GM12878 (cell line): ENCODE results near the gene ADGRV1. TPM values are rescaled to one million over a fixed set of nuclear protein-coding genes. Genes with fewer than 3 reads are reported as not detected.
A peak's percentile ranks its signal among the peaks of the same experiment; 100 is the strongest.

Experiments
- ATF7 ChIP-seq: fragments of 450-650 bp; IDR thresholded peaks from 2 replicates; pipeline ENCODE4 v1.6.1; 2016; ENCODE audit warnings: low read depth, mild to moderate bottlenecking
- CHD2 ChIP-seq: IDR thresholded peaks from 2 replicates; pipeline ENCODE4 v1.6.1; 2011; ENCODE audit warnings: low read depth, low read length, improper control_type of control experiment, borderline replicate concordance
- EED ChIP-seq: sonication (generic); IDR thresholded peaks from 2 replicates; pipeline ENCODE4 v1.6.1; 2016; ENCODE audit warnings: antibody characterized with exemption, low read depth
- FOS ChIP-seq: IDR thresholded peaks from 3 replicates; pipeline ENCODE4 v1.6.1; 2011; ENCODE audit warnings: borderline replicate concordance; ENCODE audit not compliant: insufficient read length; ENCODE audit errors: extremely low read depth
- FOXK2 ChIP-seq: fragments of 450-650 bp; IDR thresholded peaks from 2 replicates; pipeline ENCODE4 v1.6.1; 2017; ENCODE audit warnings: mild to moderate bottlenecking, moderate library complexity
- GABPA ChIP-seq: IDR thresholded peaks from 2 replicates; pipeline ENCODE4 v1.6.1; 2014; ENCODE audit warnings: antibody characterized with exemption, low read depth, mild to moderate bottlenecking, inconsistent platforms
- HDGF ChIP-seq: fragments of 450-650 bp; IDR thresholded peaks from 2 replicates; pipeline ENCODE4 v1.6.1; 2016; ENCODE audit warnings: antibody characterized with exemption
- IRF3 ChIP-seq: fragments of 450-650 bp; IDR thresholded peaks from 2 replicates; pipeline ENCODE4 v1.6.1; 2014; ENCODE audit warnings: mild to moderate bottlenecking
- JUND ChIP-seq: IDR thresholded peaks from 2 replicates; pipeline ENCODE4 v1.6.1; 2012; ENCODE audit warnings: low read depth, mild to moderate bottlenecking, low read length, improper control_type of control experiment, moderate library complexity
- KLF5 ChIP-seq: fragments of 450-650 bp; IDR thresholded peaks from 2 replicates; pipeline ENCODE4 v1.6.1; 2014; ENCODE audit warnings: mild to moderate bottlenecking; ENCODE audit not compliant: partially characterized antibody
- MYC ChIP-seq: IDR thresholded peaks from 2 replicates; pipeline ENCODE4 v1.6.1; 2011; ENCODE audit warnings: mild to moderate bottlenecking, low read length, moderate library complexity, inconsistent platforms; ENCODE audit not compliant: insufficient read depth, insufficient replicate concordance, insufficient read length, severe bottlenecking
- NBN ChIP-seq: fragments of 450-650 bp; IDR thresholded peaks from 2 replicates; pipeline ENCODE4 v1.6.1; 2016
- NFYA ChIP-seq: IDR thresholded peaks from 2 replicates; pipeline ENCODE4 v1.6.1; 2011; ENCODE audit warnings: low read depth, mild to moderate bottlenecking, low read length, improper control_type of control experiment, borderline replicate concordance
- NFYB ChIP-seq: IDR thresholded peaks from 2 replicates; pipeline ENCODE4 v1.6.1; 2011; ENCODE audit warnings: low read depth, mild to moderate bottlenecking, low read length, improper control_type of control experiment, moderate library complexity; ENCODE audit not compliant: insufficient read depth
- RELA ChIP-seq: fragments of 450-650 bp; IDR thresholded peaks from 2 replicates; pipeline ENCODE4 v1.8.0; 2014; ENCODE audit warnings: borderline replicate concordance; ENCODE audit not compliant: partially characterized antibody
- SPI1 ChIP-seq: IDR thresholded peaks from 2 replicates; pipeline ENCODE4 v1.6.1; 2011; ENCODE audit warnings: low read depth, mild to moderate bottlenecking, low read length, moderate library complexity, borderline replicate concordance; ENCODE audit not compliant: insufficient read depth
- SREBF2 ChIP-seq: IDR thresholded peaks from 2 replicates; pipeline ENCODE4 v1.6.1; 2012; ENCODE audit warnings: mild to moderate bottlenecking, low read length
- SUZ12 ChIP-seq: fragments of 200-600 bp; sonication (generic); IDR thresholded peaks from one replicate; pipeline ENCODE4 v1.6.1; 2018; ENCODE audit warnings: antibody characterized with exemption, mild to moderate bottlenecking; ENCODE audit not compliant: unreplicated experiment
- TAF1 ChIP-seq: IDR thresholded peaks from 2 replicates; pipeline ENCODE4 v1.6.1; 2011; ENCODE audit warnings: mild to moderate bottlenecking, low read depth, low read length, borderline replicate concordance
- TCF3 ChIP-seq: IDR thresholded peaks from 2 replicates; pipeline ENCODE4 v1.6.1; 2012; ENCODE audit warnings: low read depth, mild to moderate bottlenecking, low read length, borderline replicate concordance; ENCODE audit not compliant: insufficient read depth
- TCF7 ChIP-seq: IDR thresholded peaks from 2 replicates; pipeline ENCODE4 v1.6.1; 2014; ENCODE audit warnings: antibody characterized with exemption, borderline replicate concordance
- USF1 ChIP-seq: IDR thresholded peaks from 2 replicates; pipeline ENCODE4 v1.6.1; 2011; ENCODE audit warnings: borderline replicate concordance, low read depth, mild to moderate bottlenecking, moderate library complexity, mixed read lengths, low read length; ENCODE audit not compliant: insufficient read depth; ENCODE audit errors: extremely low read length
- YY1 ChIP-seq: IDR thresholded peaks from 2 replicates; pipeline ENCODE4 v1.6.1; 2011; ENCODE audit warnings: low read depth, mild to moderate bottlenecking, low read length
- ZNF217 ChIP-seq: fragments of 450-650 bp; IDR thresholded peaks from 2 replicates; pipeline ENCODE4 v1.6.1; 2017; ENCODE audit warnings: antibody characterized with exemption, mild to moderate bottlenecking
- ZNF384 ChIP-seq: IDR thresholded peaks from 2 replicates; pipeline ENCODE4 v1.6.1; 2012; ENCODE audit warnings: low read depth, mild to moderate bottlenecking, low read length, improper control_type of control experiment, borderline replicate concordance
- polyA plus RNA-seq, 11 experiments: library from polyadenylated mRNA; depleted of rRNA in 4 of 11; unstranded in 6 of 11; stranded (reverse) in 5 of 11; fragments of >200 nt; fragmentation: Nextera tagmentation in 4 of 11; fragmentation: Illumina TruSeq in 1 of 11; extraction: Ambion mirVana in 4 of 11; extraction: Trizol in 1 of 11; gene quantifications; 1 replicate in 1 of 11; 2 replicates in 10 of 11; pipeline versions ENCODE4 v1.2.1 to v1.2.3, GENCODE V29; 2011 to 2016; ENCODE audit warnings: inconsistent platforms in 2 of 11, missing spikeins in 2 of 11, low read depth in 1 of 11
- total RNA-seq, 4 experiments: library from RNA; depleted of rRNA in 3 of 4; stranded (reverse); fragments of >200 nt in 3 of 4; fragmentation: Illumina TruSeq in 1 of 4; extraction: Trizol in 1 of 4; gene quantifications; 2 replicates each; pipeline versions ENCODE4 v1.2.1 to v1.2.3, GENCODE V29; 2013 to 2021
- TF ChIP-seq, protein P1 (sequence below): IDR thresholded peaks from 2 replicates; pipeline ENCODE4 v1.6.1; 2012; ENCODE audit warnings: low read depth, low read length, improper control_type of control experiment
- TF ChIP-seq, protein P2 (sequence below): fragments of 150-350 bp; IDR thresholded peaks from 2 replicates; pipeline ENCODE4 v1.6.1; 2014; ENCODE audit warnings: mild to moderate bottlenecking, low read depth, low read length

ADGRV1 gene
- total and polyA plus RNA-seq, 10 of the 15 experiments (the other 5 are each of a cell fraction or from before 2014, with no cell fraction given) = 0.04 to 8.1 (median 0.16) TPM; not detected in 1

- peak; percentile 49; the same call in 1 of the 2 replicates for TF ChIP-seq YY1
- TF ChIP-seq IRF3 = no peak
- no peak for TF ChIP-seq ZNF384
- no peak for TF ChIP-seq CHD2
- no peak for TF ChIP-seq TCF3
- no peak for TF ChIP-seq RELA
- TF ChIP-seq MYC = no peak
- TF ChIP-seq NBN = no peak
- TF ChIP-seq JUND = no peak
- TF ChIP-seq USF1 = no peak
- TF ChIP-seq SUZ12 = no peak
- TF ChIP-seq SREBF2 = no peak
- no peak for TF ChIP-seq TCF7
- no peak for TF ChIP-seq ZNF217
- no peak for TF ChIP-seq NFYA
- no peak for TF ChIP-seq KLF5
- TF ChIP-seq EED = no peak
- TF ChIP-seq TAF1 = no peak
- TF ChIP-seq, protein P1, sequence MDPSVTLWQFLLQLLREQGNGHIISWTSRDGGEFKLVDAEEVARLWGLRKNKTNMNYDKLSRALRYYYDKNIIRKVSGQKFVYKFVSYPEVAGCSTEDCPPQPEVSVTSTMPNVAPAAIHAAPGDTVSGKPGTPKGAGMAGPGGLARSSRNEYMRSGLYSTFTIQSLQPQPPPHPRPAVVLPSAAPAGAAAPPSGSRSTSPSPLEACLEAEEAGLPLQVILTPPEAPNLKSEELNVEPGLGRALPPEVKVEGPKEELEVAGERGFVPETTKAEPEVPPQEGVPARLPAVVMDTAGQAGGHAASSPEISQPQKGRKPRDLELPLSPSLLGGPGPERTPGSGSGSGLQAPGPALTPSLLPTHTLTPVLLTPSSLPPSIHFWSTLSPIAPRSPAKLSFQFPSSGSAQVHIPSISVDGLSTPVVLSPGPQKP = no peak
- no peak for TF ChIP-seq NFYB
- TF ChIP-seq GABPA = no peak
- no peak for TF ChIP-seq ATF7
- TF ChIP-seq HDGF = no peak
- no peak for TF ChIP-seq SPI1
- TF ChIP-seq FOXK2 = no peak
- TF ChIP-seq, protein P2, sequence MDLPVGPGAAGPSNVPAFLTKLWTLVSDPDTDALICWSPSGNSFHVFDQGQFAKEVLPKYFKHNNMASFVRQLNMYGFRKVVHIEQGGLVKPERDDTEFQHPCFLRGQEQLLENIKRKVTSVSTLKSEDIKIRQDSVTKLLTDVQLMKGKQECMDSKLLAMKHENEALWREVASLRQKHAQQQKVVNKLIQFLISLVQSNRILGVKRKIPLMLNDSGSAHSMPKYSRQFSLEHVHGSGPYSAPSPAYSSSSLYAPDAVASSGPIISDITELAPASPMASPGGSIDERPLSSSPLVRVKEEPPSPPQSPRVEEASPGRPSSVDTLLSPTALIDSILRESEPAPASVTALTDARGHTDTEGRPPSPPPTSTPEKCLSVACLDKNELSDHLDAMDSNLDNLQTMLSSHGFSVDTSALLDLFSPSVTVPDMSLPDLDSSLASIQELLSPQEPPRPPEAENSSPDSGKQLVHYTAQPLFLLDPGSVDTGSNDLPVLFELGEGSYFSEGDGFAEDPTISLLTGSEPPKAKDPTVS = no peak
- TF ChIP-seq FOS = no peak
These were observed 225.1 kb downstream of the ADGRV1 start (continued) for GRCh38 chr5:90783460-90784333.
